ENCODE measurements around the gene AMH.

- no peak for TF ChIP-seq CTCF (conservative IDR thresholded peaks at IDR 0.05)
- TF ChIP-seq ZFX (IDR thresholded peaks at IDR 0.05): no peak
Observed at GRCh38 chr19:2232286-2233151, 16.6 kb upstream of the AMH start.
